Osteoblast (primary cell): ENCODE data around the gene FOXE3. TPM values are rescaled to one million over a fixed set of nuclear protein-coding genes. Genes with fewer than 3 reads are reported as not detected.

ENCODE experiments used
- DNase-seq: peaks from one replicate; pipeline ENCODE4 v3.0.0; 2011; ENCODE audit warnings: low spot score, mixed read lengths; ENCODE audit not compliant: insufficient read length; ENCODE audit errors: missing footprints
- H2AFZ ChIP-seq: 2 replicates; pipeline ENCODE4 v1.6.0; 2011; ENCODE audit warnings: mild to moderate bottlenecking, low read length
- H3K27ac ChIP-seq: 2 replicates; pipeline ENCODE4 v1.5.1; 2011; ENCODE audit warnings: mild to moderate bottlenecking, low read depth, low read length, moderate library complexity
- H3K27me3 ChIP-seq: 2 replicates; pipeline ENCODE4 v1.6.0; 2012; ENCODE audit warnings: mild to moderate bottlenecking, control low read depth, inconsistent platforms, low read length, moderate library complexity; ENCODE audit not compliant: insufficient read depth
- H3K36me3 ChIP-seq: 2 replicates; pipeline ENCODE4 v1.5.1; 2011; ENCODE audit warnings: mild to moderate bottlenecking, low read length, control low read depth, moderate library complexity; ENCODE audit not compliant: insufficient read depth
- H3K4me1 ChIP-seq: 2 replicates; pipeline ENCODE4 v1.5.1; 2011; ENCODE audit warnings: mild to moderate bottlenecking, low read length, control low read depth, moderate library complexity; ENCODE audit not compliant: insufficient read depth
- H3K4me2 ChIP-seq: 2 replicates; pipeline ENCODE4 v1.6.0; 2011; ENCODE audit warnings: mild to moderate bottlenecking, low read length; ENCODE audit not compliant: insufficient read depth
- H3K4me3 ChIP-seq: fragments of 200-600 bp; sonication (generic); 3 replicates; pipeline ENCODE4 v1.5.1; 2012; ENCODE audit warnings: mild to moderate bottlenecking, low read length, inconsistent platforms; ENCODE audit not compliant: insufficient read depth
- H3K79me2 ChIP-seq: 2 replicates; pipeline ENCODE4 v1.6.0; 2012; ENCODE audit warnings: mild to moderate bottlenecking, low read length, control low read depth, inconsistent platforms; ENCODE audit not compliant: insufficient read depth
- H3K9me3 ChIP-seq: 2 replicates; pipeline ENCODE4 v1.5.1; 2011; ENCODE audit warnings: low read depth, low read length, control low read depth
- H4K20me1 ChIP-seq: 2 replicates; pipeline ENCODE4 v1.6.0; 2012; ENCODE audit warnings: mild to moderate bottlenecking, low read length, control low read depth; ENCODE audit not compliant: insufficient read depth
- total RNA-seq: library from RNA; depleted of rRNA; stranded (reverse); fragments of >200 nt; gene quantifications from 2 replicates; pipeline ENCODE4 v1.2.3, GENCODE V29; 2012
- TF ChIP-seq, protein P1 (sequence below): IDR thresholded peaks from 2 replicates; pipeline ENCODE4 v1.5.1; 2011; ENCODE audit warnings: mild to moderate bottlenecking, low read depth, low read length, moderate library complexity; ENCODE audit errors: extremely low read depth

FOXE3 gene
- total RNA-seq, 1 donor: not detected

- Histone ChIP-seq H3K27me3 (peaks cover 4% of the 10 kb centered on the region), H3K27ac (no peak overlapping the region), H3K4me1 (no peaks in the 10 kb centered on the region), H3K9me3 (no peaks in the 10 kb centered on the region), H4K20me1 (no peaks in the 10 kb centered on the region), H3K4me3 (no peak overlapping the region), H2AFZ (no peak overlapping the region), H3K36me3 (no peaks in the 10 kb centered on the region), H3K79me2 (no peaks in the 10 kb centered on the region), H3K4me2 (no peak overlapping the region)
- TF ChIP-seq, protein P1, sequence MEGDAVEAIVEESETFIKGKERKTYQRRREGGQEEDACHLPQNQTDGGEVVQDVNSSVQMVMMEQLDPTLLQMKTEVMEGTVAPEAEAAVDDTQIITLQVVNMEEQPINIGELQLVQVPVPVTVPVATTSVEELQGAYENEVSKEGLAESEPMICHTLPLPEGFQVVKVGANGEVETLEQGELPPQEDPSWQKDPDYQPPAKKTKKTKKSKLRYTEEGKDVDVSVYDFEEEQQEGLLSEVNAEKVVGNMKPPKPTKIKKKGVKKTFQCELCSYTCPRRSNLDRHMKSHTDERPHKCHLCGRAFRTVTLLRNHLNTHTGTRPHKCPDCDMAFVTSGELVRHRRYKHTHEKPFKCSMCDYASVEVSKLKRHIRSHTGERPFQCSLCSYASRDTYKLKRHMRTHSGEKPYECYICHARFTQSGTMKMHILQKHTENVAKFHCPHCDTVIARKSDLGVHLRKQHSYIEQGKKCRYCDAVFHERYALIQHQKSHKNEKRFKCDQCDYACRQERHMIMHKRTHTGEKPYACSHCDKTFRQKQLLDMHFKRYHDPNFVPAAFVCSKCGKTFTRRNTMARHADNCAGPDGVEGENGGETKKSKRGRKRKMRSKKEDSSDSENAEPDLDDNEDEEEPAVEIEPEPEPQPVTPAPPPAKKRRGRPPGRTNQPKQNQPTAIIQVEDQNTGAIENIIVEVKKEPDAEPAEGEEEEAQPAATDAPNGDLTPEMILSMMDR: no peak
- DNase-seq: no peak
These were observed 19.4 kb upstream of the FOXE3 start for GRCh38 chr1:47396671-47397196.

GRCh38 chr1:47399138-47399845 is 16.8 kb upstream of the FOXE3 start:
- no peak overlapping the region for H3K27ac ChIP-seq
- H2AFZ ChIP-seq: no peak overlapping the region
- H3K36me3 ChIP-seq: no peaks in the 10 kb centered on the region
- no peaks in the 10 kb centered on the region for H3K79me2 ChIP-seq
- TF ChIP-seq, protein P1: no peak
- peaks cover 4% of the 10 kb centered on the region for H3K27me3 ChIP-seq
- DNase-seq: no peak
- no peaks in the 10 kb centered on the region for H3K9me3 ChIP-seq
- H3K4me3 ChIP-seq: no peak overlapping the region
- no peaks in the 10 kb centered on the region for H4K20me1 ChIP-seq
- no peak overlapping the region for H3K4me2 ChIP-seq
- H3K4me1 ChIP-seq: no peaks in the 10 kb centered on the region

DNA sequence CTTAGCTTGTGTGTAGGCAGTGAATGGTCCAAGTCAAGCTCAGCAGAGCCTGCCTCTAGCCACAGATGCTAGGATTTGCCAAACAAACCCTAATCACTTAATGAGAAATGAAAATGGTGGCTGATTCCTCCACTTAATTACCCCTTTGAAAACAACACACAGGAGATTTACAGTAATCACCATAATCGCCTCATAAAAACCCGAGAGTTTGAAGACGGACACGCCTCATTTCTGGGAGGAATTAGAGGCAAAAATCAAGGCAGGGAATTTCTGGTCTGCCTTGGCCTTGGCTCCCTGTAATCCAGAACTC is 16.3 kb upstream of the FOXE3 start:
- Histone ChIP-seq H3K4me3 (no peak overlapping the region), H3K4me1 (no peaks in the 10 kb centered on the region), H3K79me2 (no peaks in the 10 kb centered on the region), H3K36me3 (no peaks in the 10 kb centered on the region), H3K9me3 (no peaks in the 10 kb centered on the region), H2AFZ (no peak overlapping the region), H4K20me1 (no peaks in the 10 kb centered on the region), H3K27me3 (peaks cover 4% of the 10 kb centered on the region), H3K4me2 (no peak overlapping the region), H3K27ac (no peak overlapping the region)
- DNase-seq: no peak
- TF ChIP-seq, protein P1: no peak

GRCh38 chr1:47401761-47402160 is 14.3 kb upstream of the FOXE3 start:
- Histone ChIP-seq H3K4me2 (no peak overlapping the region), H3K4me3 (no peak overlapping the region), H3K79me2 (no peaks in the 10 kb centered on the region), H2AFZ (no peak overlapping the region), H4K20me1 (no peaks in the 10 kb centered on the region), H3K9me3 (no peaks in the 10 kb centered on the region), H3K27me3 (peaks cover 4% of the 10 kb centered on the region), H3K36me3 (no peaks in the 10 kb centered on the region), H3K27ac (no peak overlapping the region), H3K4me1 (no peaks in the 10 kb centered on the region)
- TF ChIP-seq, protein P1: no peak
- DNase-seq: no peak
